Esophagus squamous epithelium (tissue), 5 donors: ENCODE results near the gene YES1. TPM values are rescaled to one million over a fixed set of nuclear protein-coding genes. Genes with fewer than 3 reads are reported as not detected.

Experiments
- DNase-seq: peaks from one replicate; lab custom pipeline; 2025; lab: John Stamatoyannopoulos, UW
- H3K27ac ChIP-seq, 4 donors: fragments of 200-600 bp; sonication (generic); one replicate each; pipeline ENCODE4 v1.5.1; 2016 to 2019; ENCODE audit warnings: mild to moderate bottlenecking in 1 of 4
- H3K27me3 ChIP-seq, 4 donors: fragments of 200-600 bp; sonication (generic); 1 replicate in 3 of 4; 2 replicates in 1 of 4; pipeline versions ENCODE4 v1.5.1 to v1.6.0; 2017 to 2021; ENCODE audit warnings: antibody characterized with exemption in 1 of 4
- H3K36me3 ChIP-seq, 3 donors: fragments of 200-600 bp; sonication (generic); one replicate each; pipeline ENCODE4 v1.5.1; 2016 to 2019
- H3K4me1 ChIP-seq, 3 donors: fragments of 200-600 bp; sonication (generic); one replicate each; pipeline ENCODE4 v1.5.1; 2017 to 2019
- H3K4me3 ChIP-seq, 4 donors: fragments of 200-600 bp; sonication (generic); 1 replicate in 3 of 4; 2 replicates in 1 of 4; pipeline ENCODE4 v1.5.1; 2016 to 2019; ENCODE audit warnings: mild to moderate bottlenecking in 2 of 4, moderate library complexity in 1 of 4
- H3K9me3 ChIP-seq, 3 donors: fragments of 200-600 bp; sonication (generic); one replicate each; pipeline ENCODE4 v1.5.1; 2016 to 2019
- POLR2A ChIP-seq, 4 donors: fragments of 450-650 bp; IDR thresholded peaks; one replicate each; pipeline ENCODE4 v1.6.1; 2017; ENCODE audit warnings: antibody characterized with exemption in 4 of 4, mild to moderate bottlenecking in 4 of 4, moderate library complexity in 3 of 4
- WGBS, 2 donors: methylation state at CpG; one replicate each; pipeline ENCODE4 v1.1.5; 2018; 5-methylcytosine and 5-hydroxymethylcytosine counted together
- intact Hi-C: fragments of 100-400 bp; cut with DNase I; formaldehyde crosslinking; loops from one replicate; pipeline ENCODE4 v1.15.0; 2022
- total RNA-seq, 4 donors: library from RNA; depleted of rRNA; stranded (reverse); fragments of >200 nt; gene quantifications; one replicate each; pipeline ENCODE4 v1.1.0, GENCODE V29; 2016
- TF ChIP-seq, protein P1 (sequence below), 6 experiments: fragments of 450-650 bp in 4 of 6; fragments of 200-600 bp in 2 of 6; sonication (generic) in 2 of 6; IDR thresholded peaks; one replicate each; pipeline ENCODE4 v1.5.1; 2016 to 2019; ENCODE audit warnings: antibody characterized with exemption in 6 of 6, mild to moderate bottlenecking in 4 of 6, moderate library complexity in 4 of 6
- donor health status: DM: yes; HTN: yes; CAD: no.

YES1 gene
- total RNA-seq, 4 donors from 2014 or later, result 105 to 143 (median 125) TPM

DNA sequence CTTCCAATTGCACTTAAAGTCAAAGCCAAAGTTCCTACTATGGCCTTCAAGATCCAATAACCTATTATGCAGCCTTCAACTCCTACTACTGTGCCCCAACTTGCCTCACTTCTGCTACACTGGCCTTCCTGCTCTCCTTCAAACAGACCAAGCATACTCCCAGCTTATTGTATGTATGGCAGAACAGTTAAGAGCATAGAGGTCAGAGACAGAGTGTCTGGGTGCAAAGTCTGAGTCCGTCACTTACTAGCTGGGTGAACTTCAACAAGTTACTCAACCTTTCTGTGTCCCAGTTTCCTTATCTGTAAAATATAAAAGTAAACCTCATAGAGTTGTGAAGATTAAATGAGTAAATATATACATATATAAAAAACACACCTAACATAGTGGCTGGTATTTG, 37.2 kb downstream of the YES1 start:
- DNase-seq, result no peak
- no peak for TF ChIP-seq POLR2A (IDR thresholded peaks at IDR 0.05)
- Histone ChIP-seq H3K9me3 (no peaks in the 10 kb centered on the region), H3K36me3 (peaks cover 0 to 7% (median 0%) of the 10 kb centered on the region in 3 donors), H3K27me3 (no peaks in the 10 kb centered on the region), H3K4me1 (peaks cover 0 to 23% (median 0%) of the 10 kb centered on the region in 3 donors), H3K4me3 (no peak overlapping the region), H3K27ac (no peak overlapping the region)
- intact Hi-C loops, result no loop called here
- 93 to 100% methylated on average over 1 of the region's 1 CpG for WGBS, 2 donors

- no peak for DNase-seq
- no peak overlapping the region for H3K4me3 ChIP-seq
- peaks cover 0 to 22% (median 0%) of the 10 kb centered on the region in 3 donors for H3K4me1 ChIP-seq
- 94 to 97% methylated on average over 14 of the region's 14 CpGs for WGBS, 2 donors
- H3K27me3 ChIP-seq, result no peaks in the 10 kb centered on the region
- H3K36me3 ChIP-seq, result peaks cover 0 to 7% (median 0%) of the 10 kb centered on the region in 3 donors
- no peak for TF ChIP-seq POLR2A (IDR thresholded peaks at IDR 0.05)
- TF ChIP-seq, protein P1, sequence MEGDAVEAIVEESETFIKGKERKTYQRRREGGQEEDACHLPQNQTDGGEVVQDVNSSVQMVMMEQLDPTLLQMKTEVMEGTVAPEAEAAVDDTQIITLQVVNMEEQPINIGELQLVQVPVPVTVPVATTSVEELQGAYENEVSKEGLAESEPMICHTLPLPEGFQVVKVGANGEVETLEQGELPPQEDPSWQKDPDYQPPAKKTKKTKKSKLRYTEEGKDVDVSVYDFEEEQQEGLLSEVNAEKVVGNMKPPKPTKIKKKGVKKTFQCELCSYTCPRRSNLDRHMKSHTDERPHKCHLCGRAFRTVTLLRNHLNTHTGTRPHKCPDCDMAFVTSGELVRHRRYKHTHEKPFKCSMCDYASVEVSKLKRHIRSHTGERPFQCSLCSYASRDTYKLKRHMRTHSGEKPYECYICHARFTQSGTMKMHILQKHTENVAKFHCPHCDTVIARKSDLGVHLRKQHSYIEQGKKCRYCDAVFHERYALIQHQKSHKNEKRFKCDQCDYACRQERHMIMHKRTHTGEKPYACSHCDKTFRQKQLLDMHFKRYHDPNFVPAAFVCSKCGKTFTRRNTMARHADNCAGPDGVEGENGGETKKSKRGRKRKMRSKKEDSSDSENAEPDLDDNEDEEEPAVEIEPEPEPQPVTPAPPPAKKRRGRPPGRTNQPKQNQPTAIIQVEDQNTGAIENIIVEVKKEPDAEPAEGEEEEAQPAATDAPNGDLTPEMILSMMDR (IDR thresholded peaks at IDR 0.05), result no peak
- no peaks in the 10 kb centered on the region for H3K9me3 ChIP-seq
- intact Hi-C loops, result no loop called here
- no peak overlapping the region for H3K27ac ChIP-seq
Observed at GRCh38 chr18:773980-774624, 37.9 kb downstream of the YES1 start.

DNA sequence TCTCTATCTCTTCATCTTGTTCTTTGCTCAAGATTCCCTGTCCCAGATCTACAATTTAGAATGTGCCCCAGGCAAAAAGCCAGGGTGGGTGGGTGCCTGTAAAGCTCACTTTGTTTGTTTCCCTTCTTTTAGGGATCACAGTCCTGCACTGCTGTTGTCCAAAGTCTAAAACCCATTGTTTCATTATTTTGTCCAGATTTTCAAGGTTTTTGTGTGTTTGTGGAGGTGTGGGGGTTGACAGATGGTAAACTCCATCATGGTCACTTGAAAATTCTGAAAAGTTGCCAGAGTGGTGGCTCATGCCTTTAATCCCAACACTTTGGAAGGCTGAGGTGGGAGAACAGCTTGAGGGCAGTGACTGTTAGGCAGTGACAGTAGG, 41.5 kb downstream of the YES1 start:
- Histone ChIP-seq H3K36me3 (peaks cover 0 to 4% (median 0%) of the 10 kb centered on the region in 3 donors), H3K9me3 (no peaks in the 10 kb centered on the region), H3K4me3 (no peak overlapping the region), H3K27me3 (no peaks in the 10 kb centered on the region), H3K4me1 (no peaks in the 10 kb centered on the region), H3K27ac (no peak overlapping the region)
- intact Hi-C loops, result no loop called here
- DNase-seq, result no peak
- TF ChIP-seq, protein P1 (IDR thresholded peaks at IDR 0.05), result no peak
- no peak for TF ChIP-seq POLR2A (IDR thresholded peaks at IDR 0.05)

DNA sequence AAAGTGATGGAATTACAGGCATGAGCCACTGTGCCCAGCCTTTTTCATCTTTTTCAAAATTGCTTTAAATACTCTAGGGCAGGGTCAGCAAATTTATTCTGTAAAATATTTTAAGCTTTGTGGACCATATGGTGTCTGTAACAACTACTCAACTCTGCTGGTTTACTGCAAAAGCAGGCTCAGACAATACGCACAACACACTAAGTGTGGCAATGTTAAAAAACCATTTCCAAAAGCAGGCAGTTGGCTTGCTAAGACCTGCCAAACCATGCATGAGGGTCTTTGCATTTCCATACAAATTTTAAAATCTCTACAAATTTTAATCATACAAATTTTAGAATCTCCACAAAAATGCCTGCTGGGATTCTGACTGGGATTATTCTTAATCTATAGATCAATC, 44.1 kb downstream of the YES1 start:
- H3K27me3 ChIP-seq, result no peaks in the 10 kb centered on the region
- H3K4me3 ChIP-seq, result no peak overlapping the region
- H3K4me1 ChIP-seq, result no peaks in the 10 kb centered on the region
- intact Hi-C loops, result no loop called here
- no peak overlapping the region for H3K27ac ChIP-seq
- WGBS, 2 donors, result 100% methylated on average over 1 of the region's 1 CpG
- TF ChIP-seq, protein P1 (IDR thresholded peaks at IDR 0.05), result no peak
- H3K36me3 ChIP-seq, result no peaks in the 10 kb centered on the region
- DNase-seq, result no peak
- no peaks in the 10 kb centered on the region for H3K9me3 ChIP-seq

- Histone ChIP-seq H3K27ac (no peak overlapping the region), H3K4me3 (no peak overlapping the region), H3K9me3 (no peaks in the 10 kb centered on the region), H3K27me3 (no peaks in the 10 kb centered on the region), H3K36me3 (no peaks in the 10 kb centered on the region), H3K4me1 (no peaks in the 10 kb centered on the region)
- TF ChIP-seq, protein P1 (IDR thresholded peaks at IDR 0.05), result no peak
- TF ChIP-seq POLR2A (IDR thresholded peaks at IDR 0.05), result no peak
- DNase-seq, result no peak
- intact Hi-C loops, result no loop called here
- 93 to 94% methylated on average over 12 of the region's 12 CpGs for WGBS, 2 donors
Observed at GRCh38 chr18:767084-767882, 44.8 kb downstream of the YES1 start.
